Measurements from ENCODE around the gene VLDLR.

The VLDLR gene

GRCh38 chr9:2635922-2636321 lies 14.3 kb downstream of the VLDLR start:
- no peak for TF ChIP-seq CTCF (IDR thresholded peaks at IDR 0.05; ENCODE audit: low read depth, low read length)
- no peak overlapping the region for H3K4me3 ChIP-seq (ENCODE audit: low read depth, low read length)
- no peak for DNase-seq (ENCODE audit: low read depth, low spot score)
- in situ Hi-C loops (cut with HindIII; ENCODE audit: low sequenced_read_pairs): no loop called here

GRCh38 chr9:2637390-2637789 lies 15.8 kb downstream of the VLDLR start:
- in situ Hi-C loops (cut with HindIII; ENCODE audit: low sequenced_read_pairs): no loop called here
- no peak overlapping the region for H3K4me3 ChIP-seq (ENCODE audit: low read depth, low read length)
- TF ChIP-seq CTCF (IDR thresholded peaks at IDR 0.05; ENCODE audit: low read depth, low read length): no peak
- no peak for DNase-seq (ENCODE audit: low read depth, low spot score)

GRCh38 chr9:2638871-2639673 lies 17.5 kb downstream of the VLDLR start:
- TF ChIP-seq CTCF (IDR thresholded peaks at IDR 0.05; ENCODE audit: low read depth, low read length): no peak
- H3K4me3 ChIP-seq (ENCODE audit: low read depth, low read length): no peak overlapping the region
- DNase-seq (ENCODE audit: low read depth, low spot score): no peak
- in situ Hi-C loops (cut with HindIII; ENCODE audit: low sequenced_read_pairs): no loop called here

- H3K4me3 ChIP-seq (ENCODE audit: low read depth, low read length): no peak overlapping the region
- no peak for DNase-seq (ENCODE audit: low read depth, low spot score)
- TF ChIP-seq CTCF (IDR thresholded peaks at IDR 0.05; ENCODE audit: low read depth, low read length): no peak
- in situ Hi-C loops (cut with HindIII; ENCODE audit: low sequenced_read_pairs): no loop called here
These were observed 18.2 kb downstream of the VLDLR start for GRCh38 chr9:2639786-2640185.

- no peak overlapping the region for H3K4me3 ChIP-seq (ENCODE audit: low read depth, low read length)
- no peak for TF ChIP-seq CTCF (IDR thresholded peaks at IDR 0.05; ENCODE audit: low read depth, low read length)
- in situ Hi-C loops (cut with HindIII; ENCODE audit: low sequenced_read_pairs): no loop called here
- DNase-seq (ENCODE audit: low read depth, low spot score): no peak
These were observed 19.0 kb downstream of the VLDLR start for GRCh38 chr9:2640570-2640969.

- no peak for DNase-seq (ENCODE audit: low read depth, low spot score)
- H3K4me3 ChIP-seq (ENCODE audit: low read depth, low read length): no peak overlapping the region
- in situ Hi-C loops (cut with HindIII; ENCODE audit: low sequenced_read_pairs): no loop called here
- no peak for TF ChIP-seq CTCF (IDR thresholded peaks at IDR 0.05; ENCODE audit: low read depth, low read length)
These were observed 19.4 kb downstream of the VLDLR start for GRCh38 chr9:2641033-2641432.
